Glomerular visceral epithelial cell (primary cell): Measurements from ENCODE around the gene PBRM1.

ENCODE experiments used
- DNase-seq: peaks from one replicate; pipeline ENCODE4 v3.0.0-alpha.2; 2016; ENCODE audit errors: extremely low spot score

Gene PBRM1

DNA sequence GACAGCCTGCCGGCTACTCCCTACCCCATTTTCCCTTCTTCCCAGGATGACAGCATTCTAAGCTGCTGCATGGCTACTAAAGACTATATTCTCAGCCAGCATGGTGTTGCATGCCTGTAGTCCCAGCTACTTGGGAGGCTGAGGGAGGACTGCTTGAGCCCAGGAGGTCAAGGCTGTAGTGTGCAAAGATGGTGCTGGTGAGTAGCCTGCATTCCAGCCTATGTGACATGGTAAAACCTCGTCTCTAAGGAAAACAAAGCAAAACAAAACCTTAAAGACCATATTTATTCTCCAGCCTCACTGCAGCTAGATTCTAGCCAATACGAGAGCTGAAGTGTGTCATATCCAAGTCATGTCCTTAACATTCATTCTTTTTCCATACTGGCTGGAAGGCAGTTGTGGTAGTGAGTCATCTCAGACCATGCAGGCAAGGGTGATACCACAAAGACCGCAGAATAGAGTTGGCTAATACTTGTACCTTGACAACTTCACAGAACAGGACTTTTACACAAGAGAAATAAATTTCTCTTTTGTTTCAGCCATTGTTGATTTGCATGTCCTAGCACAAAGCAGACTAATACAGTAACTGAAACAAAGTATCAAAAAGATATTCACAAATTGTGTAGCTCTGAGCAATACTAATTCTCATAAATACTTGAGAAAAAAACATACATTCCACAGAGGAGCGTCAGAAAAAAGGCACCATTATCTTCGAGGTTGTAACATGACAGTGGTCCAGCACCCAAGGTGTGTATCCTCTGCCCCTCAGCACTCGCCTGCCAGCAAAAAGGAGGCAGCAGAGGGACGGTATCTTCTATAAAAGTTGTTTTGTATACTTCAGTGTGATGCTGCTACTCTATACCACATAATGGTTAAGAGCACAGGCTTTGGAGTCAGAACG is 14.8 kb downstream of the PBRM1 start:
- peak; percentile 98 for DNase-seq

GRCh38 chr3:52663098-52663497 is 22.6 kb downstream of the PBRM1 start:
- no peak for DNase-seq

GRCh38 chr3:52660046-52660445 is 25.7 kb downstream of the PBRM1 start:
- DNase-seq: no peak

DNA sequence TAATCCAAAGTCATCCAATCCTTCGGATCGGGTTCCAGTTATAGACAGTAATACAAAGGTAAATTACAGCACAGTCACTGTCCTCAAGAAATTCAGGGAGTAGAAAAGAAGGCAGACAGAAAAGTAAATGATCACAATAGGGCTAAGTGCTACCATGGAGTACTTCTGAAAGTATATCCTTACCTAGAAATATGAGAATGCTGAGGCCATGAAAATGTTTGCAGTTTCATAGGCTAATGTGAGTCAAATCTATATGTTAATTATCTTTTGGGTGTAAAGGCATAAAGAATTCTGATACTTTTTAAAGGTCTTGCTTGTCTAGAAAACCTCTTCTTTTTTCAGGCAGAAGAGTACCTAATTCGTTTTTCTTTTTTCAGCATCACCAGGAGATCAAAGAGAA is 29.8 kb downstream of the PBRM1 start:
- no peak for DNase-seq

DNA sequence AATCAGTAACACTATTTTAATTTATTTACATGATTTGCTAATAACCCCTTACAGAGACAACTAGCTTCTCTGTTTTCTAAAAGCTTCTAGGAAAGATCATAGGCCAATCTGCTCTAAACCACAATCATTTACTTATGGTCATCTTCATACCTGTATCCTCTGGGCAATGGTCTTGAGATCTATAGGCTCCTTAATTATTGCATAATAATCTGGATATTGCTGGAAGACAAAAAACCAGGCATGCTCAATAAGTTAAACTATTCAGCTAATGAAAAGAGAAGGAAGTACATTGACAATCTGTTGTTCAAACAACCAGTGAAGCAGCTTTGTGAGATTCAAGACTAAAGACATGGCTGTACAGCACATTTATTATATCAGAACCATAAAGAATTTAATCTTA is 34.1 kb downstream of the PBRM1 start:
- no peak for DNase-seq

- DNase-seq: no peak
Measured at GRCh38 chr3:52650439-52650838, 35.3 kb downstream of the PBRM1 start.

DNA sequence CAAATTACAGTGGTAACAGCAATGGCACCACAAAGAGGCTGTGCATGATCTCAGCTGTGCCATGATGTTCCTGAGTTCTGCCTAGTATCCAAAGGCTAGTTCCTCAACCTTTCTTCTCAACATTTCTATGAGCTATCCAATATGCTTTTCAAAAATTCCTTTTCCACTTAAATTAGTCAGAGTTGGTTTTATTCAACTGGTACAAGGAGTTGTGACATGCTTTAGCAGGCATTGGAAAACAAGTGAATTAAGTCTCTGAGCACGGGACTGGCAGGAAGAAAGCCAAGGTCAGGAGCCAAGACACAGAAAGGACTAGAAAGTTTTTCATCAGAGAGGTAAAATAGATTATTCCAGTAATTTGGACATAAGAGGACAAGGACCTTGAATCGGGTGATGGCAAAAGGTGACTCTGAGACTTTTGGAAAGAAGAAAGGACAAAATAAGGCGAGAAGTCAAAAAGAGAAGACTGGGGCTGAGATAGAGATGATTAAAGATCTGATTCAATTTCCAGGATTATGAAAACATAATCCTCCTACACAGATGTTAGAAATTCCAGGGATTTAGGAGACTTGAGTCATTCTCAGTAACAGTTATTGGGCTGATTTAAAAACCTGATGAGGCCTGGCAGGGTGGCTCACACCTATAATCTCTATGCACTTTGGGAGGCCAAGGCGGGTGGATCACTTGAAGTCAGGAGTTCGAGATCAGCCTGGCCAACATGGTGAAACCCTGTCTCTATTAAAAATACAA is 36.1 kb downstream of the PBRM1 start:
- DNase-seq: no peak

DNA sequence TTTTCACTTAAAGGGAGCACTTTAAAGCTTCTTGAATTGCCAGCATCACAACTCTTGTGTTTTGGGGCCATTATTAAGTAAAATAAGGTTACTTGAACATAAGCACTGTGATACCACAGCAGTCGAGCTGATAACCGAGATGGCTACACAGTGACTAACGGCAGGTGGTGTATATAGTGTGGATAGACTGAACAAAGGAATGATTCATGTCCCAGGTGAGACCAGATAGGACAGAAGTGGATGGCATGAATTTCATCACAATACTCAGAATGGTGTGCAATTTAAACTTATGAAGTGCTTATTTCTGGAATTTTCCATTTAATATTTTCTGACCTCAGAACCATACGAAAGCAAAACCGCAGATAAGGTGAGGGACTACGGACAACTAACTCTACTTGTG is 40.2 kb downstream of the PBRM1 start:
- DNase-seq: no peak

- DNase-seq: no peak
Measured at GRCh38 chr3:52636673-52637072, 49.0 kb downstream of the PBRM1 start.

- peak; percentile 31 for DNase-seq
Measured at GRCh38 chr3:52633786-52634185, 51.9 kb downstream of the PBRM1 start.

GRCh38 chr3:52625041-52625440 is 60.7 kb downstream of the PBRM1 start:
- DNase-seq: no peak

DNA sequence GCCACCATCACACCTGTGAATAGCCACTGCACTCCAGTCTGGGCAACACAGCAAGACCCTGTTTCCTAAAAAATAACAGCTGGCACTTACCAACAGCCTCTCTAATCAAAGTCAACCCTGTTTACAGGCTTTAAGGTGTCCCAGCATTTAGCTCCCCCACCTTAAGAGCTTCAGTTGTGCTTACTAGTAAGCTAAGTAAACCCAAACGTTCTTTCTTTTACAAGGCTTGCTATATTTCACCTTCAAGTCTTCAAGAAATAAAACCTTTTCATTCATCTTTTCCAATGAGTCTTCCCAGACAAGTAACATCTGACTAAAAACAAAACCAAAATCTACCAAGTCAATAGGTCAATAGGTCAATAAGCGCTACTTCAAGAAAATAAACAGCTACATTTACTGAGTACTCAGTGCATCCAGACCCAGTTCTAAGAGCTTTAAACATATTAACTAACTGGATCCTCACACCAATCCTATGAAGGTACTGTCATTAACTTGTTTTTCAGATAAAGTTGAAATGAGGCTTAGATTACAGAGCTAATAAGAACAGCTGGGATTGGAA is 62.4 kb downstream of the PBRM1 start:
- DNase-seq: no peak

GRCh38 chr3:52620580-52620979 is 65.1 kb downstream of the PBRM1 start:
- DNase-seq: no peak

DNA sequence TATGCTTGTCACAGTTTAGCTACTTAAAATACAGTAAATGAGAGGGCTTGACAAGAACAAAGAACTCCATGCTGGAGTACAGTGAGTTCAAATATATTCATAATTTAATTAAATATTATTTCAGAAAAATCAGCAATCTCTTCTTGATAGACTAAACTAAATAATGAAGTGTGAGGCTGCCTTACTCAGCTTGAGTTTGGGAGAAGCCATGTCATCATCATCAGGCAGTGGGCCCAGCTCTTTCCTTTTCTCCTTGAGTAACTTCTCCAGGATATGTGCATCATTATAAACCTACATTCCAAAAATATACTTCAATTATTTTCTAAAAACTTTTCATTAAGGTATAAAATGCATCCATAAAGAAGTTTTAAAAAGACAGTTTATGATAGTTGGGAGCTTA is 70.5 kb downstream of the PBRM1 start:
- no peak for DNase-seq

- DNase-seq: no peak
Measured at GRCh38 chr3:52614689-52615088, 71.0 kb downstream of the PBRM1 start.

DNA sequence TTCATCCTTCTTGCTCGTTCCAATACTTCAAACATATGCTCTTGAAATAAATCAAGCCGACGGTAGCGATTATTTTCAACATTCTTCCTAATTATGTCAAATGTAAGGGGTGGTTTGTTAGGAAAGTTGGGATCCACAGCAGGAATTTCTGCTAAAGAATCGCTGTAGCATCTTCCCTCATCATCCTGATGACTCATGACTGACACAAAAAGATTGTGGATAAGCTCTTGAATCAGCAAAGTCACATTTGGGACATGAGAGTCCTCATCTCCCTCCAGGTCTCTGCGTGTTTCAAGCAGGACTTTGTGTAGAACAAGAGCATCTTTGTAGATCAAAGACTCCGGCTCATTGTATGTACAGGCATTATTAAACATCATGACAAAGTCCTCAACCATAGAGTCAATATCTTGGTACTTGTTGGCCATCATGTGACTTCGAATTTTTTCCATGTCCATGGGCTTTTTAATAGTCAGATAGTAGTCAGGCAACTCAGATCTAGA is 76.3 kb downstream of the PBRM1 start:
- DNase-seq: no peak

DNA sequence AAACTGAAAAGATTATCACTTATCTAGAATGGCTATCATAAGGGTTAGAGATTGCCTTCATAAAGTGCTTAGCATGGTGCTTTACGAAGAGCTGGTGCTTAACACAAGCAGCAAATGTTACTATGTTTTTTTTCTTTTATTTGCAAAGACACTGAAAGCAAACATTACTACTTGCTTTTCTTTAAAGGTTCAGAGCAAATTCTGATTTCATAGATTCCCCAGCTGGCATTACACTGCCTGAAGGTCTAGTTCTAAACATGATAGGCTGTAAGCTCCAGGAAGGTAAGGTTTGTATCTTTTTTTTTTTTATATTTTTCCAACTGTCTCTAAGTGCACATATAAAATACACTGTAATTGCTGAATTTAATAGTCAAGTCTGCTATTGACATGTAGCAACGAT is 77.4 kb downstream of the PBRM1 start:
- no peak for DNase-seq

- DNase-seq: peak; percentile 31
Measured at GRCh38 chr3:52606373-52607085, 79.2 kb downstream of the PBRM1 start.

GRCh38 chr3:52600258-52600657 is 85.5 kb downstream of the PBRM1 start:
- no peak for DNase-seq

DNA sequence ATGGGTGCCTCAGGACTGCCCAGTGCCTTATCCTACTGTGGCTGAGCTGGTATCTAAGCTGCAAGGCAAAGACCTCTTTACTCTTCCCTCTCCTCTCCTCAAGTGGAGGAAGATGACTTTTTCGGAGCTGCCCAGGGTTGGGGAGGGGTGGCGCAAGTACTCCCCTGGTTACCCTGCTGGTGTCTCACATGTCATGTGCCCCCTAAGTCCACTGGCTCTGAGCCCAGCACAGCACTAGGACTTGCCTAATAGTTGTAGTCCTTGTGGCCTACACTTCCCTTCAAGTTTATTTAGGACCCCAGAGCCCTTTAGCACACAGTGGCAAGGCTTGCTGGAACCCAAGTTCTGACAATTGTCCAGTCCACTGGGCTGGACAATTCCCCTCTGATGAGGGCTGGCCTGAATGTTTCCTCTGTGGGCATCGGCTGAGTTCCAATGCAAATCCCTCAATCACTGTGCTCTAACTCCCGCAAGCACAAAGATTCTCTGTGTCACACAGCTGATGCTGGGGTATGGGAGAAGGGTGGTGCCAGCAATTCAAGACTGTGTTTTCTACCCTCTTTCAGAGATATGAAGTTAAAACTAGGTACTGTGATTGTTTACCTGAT is 89.0 kb downstream of the PBRM1 start:
- DNase-seq: no peak

DNA sequence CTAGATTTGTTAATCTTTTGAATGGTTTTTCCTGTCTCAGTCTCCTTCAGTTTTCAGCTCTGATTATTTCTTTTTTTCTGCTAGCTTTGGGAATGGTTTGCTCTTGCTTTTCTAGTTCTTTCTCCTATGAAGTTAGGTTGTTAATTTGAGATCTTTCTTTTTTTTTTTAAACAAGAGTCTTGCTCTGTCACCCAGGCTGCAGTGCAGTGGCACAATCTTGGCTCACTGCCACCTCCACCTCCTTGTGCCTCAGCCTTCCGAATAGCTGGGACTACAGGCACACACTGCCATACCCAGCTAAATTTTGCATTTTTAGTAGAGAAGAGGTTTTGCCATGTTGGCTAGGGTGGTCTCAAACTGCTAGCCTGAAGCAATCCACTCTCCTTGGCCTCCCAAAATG is 92.6 kb downstream of the PBRM1 start:
- DNase-seq: no peak
